Liver (tissue), 3 donors: ENCODE results near the gene DCP2.

ENCODE experiments used
- ATF3 ChIP-seq: IDR thresholded peaks from 2 replicates; pipeline ENCODE4 v1.6.1; 2016; ENCODE audit warnings: antibody characterized with exemption
- CTCF ChIP-seq: fragments of 150-350 bp; IDR thresholded peaks from 2 replicates; pipeline ENCODE4 v1.5.1; 2017; ENCODE audit warnings: improper control_type of control experiment, low read depth, low read length; ENCODE audit not compliant: missing input control
- FOXA1 ChIP-seq: IDR thresholded peaks from 2 replicates; pipeline ENCODE4 v1.6.1; 2016; ENCODE audit warnings: antibody characterized with exemption
- JUND ChIP-seq, 2 donors: IDR thresholded peaks; 2 replicates each; pipeline ENCODE4 v1.6.1; 2016; ENCODE audit warnings: antibody characterized with exemption in 2 of 2
- MAX ChIP-seq: IDR thresholded peaks from 2 replicates; pipeline ENCODE4 v1.6.1; 2016; ENCODE audit warnings: antibody characterized with exemption
- RXRA ChIP-seq, 2 donors: IDR thresholded peaks; 2 replicates each; pipeline ENCODE4 v1.6.1; 2017 to 2018; ENCODE audit warnings: antibody characterized with exemption in 2 of 2, mild to moderate bottlenecking in 1 of 2
- TAF1 ChIP-seq: conservative IDR thresholded peaks from 2 replicates; pipeline ENCODE4 v1.6.1; 2016; ENCODE audit warnings: antibody characterized with exemption, mild to moderate bottlenecking
- YY1 ChIP-seq: IDR thresholded peaks from 2 replicates; pipeline ENCODE4 v1.6.1; 2016; ENCODE audit warnings: antibody characterized with exemption, mild to moderate bottlenecking
- TF ChIP-seq, protein P1 (sequence below): IDR thresholded peaks from 2 replicates; pipeline ENCODE4 v1.6.1; 2016; ENCODE audit warnings: antibody characterized with exemption, mild to moderate bottlenecking
- donor health status: healthy.
- donor health status: healthy.

DNA sequence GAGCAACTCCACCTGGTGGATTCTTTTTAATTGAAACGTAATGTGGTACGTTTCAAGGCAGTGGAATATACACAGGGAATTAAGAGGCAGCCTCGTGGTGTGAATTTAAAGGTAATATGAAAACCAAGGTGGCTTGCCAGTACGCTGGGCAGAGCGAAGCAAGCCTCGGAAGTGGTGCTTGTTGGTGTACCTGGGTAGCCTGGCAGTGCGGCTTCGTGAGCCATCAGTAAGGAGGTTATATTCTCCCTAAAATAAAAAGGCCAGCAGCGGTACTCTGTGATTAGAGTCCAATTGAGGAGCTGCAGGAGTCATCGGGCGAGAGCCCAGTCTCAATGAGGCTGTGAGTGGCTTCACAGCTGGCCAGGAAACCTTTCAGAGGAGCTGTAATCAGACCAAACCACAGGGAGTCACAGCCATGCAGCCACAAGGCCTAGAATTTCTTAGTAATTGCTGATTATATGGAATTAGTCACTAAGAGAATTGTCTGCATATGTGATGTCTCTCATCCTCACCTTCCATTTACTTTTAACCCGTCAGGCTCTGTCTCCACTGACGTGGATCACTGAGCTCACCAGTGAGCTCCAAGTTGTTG, 57.7 kb downstream of the DCP2 start:
- TF ChIP-seq, protein P1, sequence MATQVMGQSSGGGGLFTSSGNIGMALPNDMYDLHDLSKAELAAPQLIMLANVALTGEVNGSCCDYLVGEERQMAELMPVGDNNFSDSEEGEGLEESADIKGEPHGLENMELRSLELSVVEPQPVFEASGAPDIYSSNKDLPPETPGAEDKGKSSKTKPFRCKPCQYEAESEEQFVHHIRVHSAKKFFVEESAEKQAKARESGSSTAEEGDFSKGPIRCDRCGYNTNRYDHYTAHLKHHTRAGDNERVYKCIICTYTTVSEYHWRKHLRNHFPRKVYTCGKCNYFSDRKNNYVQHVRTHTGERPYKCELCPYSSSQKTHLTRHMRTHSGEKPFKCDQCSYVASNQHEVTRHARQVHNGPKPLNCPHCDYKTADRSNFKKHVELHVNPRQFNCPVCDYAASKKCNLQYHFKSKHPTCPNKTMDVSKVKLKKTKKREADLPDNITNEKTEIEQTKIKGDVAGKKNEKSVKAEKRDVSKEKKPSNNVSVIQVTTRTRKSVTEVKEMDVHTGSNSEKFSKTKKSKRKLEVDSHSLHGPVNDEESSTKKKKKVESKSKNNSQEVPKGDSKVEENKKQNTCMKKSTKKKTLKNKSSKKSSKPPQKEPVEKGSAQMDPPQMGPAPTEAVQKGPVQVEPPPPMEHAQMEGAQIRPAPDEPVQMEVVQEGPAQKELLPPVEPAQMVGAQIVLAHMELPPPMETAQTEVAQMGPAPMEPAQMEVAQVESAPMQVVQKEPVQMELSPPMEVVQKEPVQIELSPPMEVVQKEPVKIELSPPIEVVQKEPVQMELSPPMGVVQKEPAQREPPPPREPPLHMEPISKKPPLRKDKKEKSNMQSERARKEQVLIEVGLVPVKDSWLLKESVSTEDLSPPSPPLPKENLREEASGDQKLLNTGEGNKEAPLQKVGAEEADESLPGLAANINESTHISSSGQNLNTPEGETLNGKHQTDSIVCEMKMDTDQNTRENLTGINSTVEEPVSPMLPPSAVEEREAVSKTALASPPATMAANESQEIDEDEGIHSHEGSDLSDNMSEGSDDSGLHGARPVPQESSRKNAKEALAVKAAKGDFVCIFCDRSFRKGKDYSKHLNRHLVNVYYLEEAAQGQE, result no peak
- TF ChIP-seq CTCF, result no peak
- TF ChIP-seq YY1, result no peak
- TF ChIP-seq ATF3, result no peak
- no peak for TF ChIP-seq RXRA (IDR thresholded peaks at IDR 0.05)
- TF ChIP-seq FOXA1, result no peak
- no peak for TF ChIP-seq JUND (IDR thresholded peaks at IDR 0.05)
- no peak for TF ChIP-seq TAF1
- TF ChIP-seq MAX, result no peak
